Calu3 (cell line): Measurements from ENCODE around the gene TPCN2. TPM values are rescaled to one million over a fixed set of nuclear protein-coding genes. Genes with fewer than 3 reads are reported as not detected.
A peak's percentile ranks its signal among the peaks of the same experiment; 100 is the strongest.

ENCODE experiments used
- BruUV-seq: library from RNA; stranded (reverse); fragments of 400-500 nt; replicated peaks from 2 replicates; lab custom pipeline; 2021; lab: Mats Ljungman, UMichigan
- CTCF ChIA-PET: fragments of 300-600 bp; sonication (Branson Sonifier 250); formaldehyde crosslinking; loops from one replicate; lab custom pipeline; 2022; ENCODE audit warnings: antibody characterized with exemption; lab: Charles Lee
- DNase-seq: peaks from one replicate; pipeline ENCODE4 v3.0.0; 2022
- H3K27ac Mint-ChIP-seq: one replicate; pipeline ENCODE4 v1.8.0; 2022; ENCODE audit warnings: mixed read lengths; ENCODE audit not compliant: unreplicated experiment
- H3K27me3 Mint-ChIP-seq: one replicate; pipeline ENCODE4 v1.8.0; 2022; ENCODE audit warnings: mixed read lengths; ENCODE audit not compliant: unreplicated experiment
- H3K36me3 Mint-ChIP-seq: one replicate; pipeline ENCODE4 v1.8.0; 2022; ENCODE audit warnings: mild to moderate bottlenecking, moderate library complexity, mixed read lengths; ENCODE audit not compliant: insufficient read depth, unreplicated experiment
- H3K4me1 Mint-ChIP-seq: one replicate; pipeline ENCODE4 v1.8.0; 2022; ENCODE audit warnings: mild to moderate bottlenecking, low read depth, mixed read lengths; ENCODE audit not compliant: unreplicated experiment
- H3K4me3 Mint-ChIP-seq: one replicate; pipeline ENCODE4 v1.8.0; 2022; ENCODE audit warnings: mild to moderate bottlenecking, low read depth, moderate library complexity, mixed read lengths; ENCODE audit not compliant: unreplicated experiment
- H3K9me3 Mint-ChIP-seq: one replicate; pipeline ENCODE4 v1.8.0; 2022; ENCODE audit warnings: low read depth, mixed read lengths; ENCODE audit not compliant: unreplicated experiment
- intact Hi-C: fragments of 100-400 bp; cut with micrococcal nuclease; formaldehyde crosslinking; loops from one replicate; pipeline ENCODE4 v1.10.0; 2022; ENCODE audit not compliant: unreplicated experiment
- total RNA-seq: library from RNA; stranded (reverse); gene quantifications from 2 replicates; pipeline ENCODE4 v1.2.3, GENCODE V29; 2022
- TF ChIP-seq, protein P1 (sequence below): fragments of 200-600 bp; IDR thresholded peaks from one replicate; pipeline ENCODE4 v1.8.0; 2022; ENCODE audit warnings: antibody characterized with exemption; ENCODE audit not compliant: unreplicated experiment

TPCN2 gene
- total RNA-seq, 1 experiment from 2014 or later = 21.9 TPM

- peaks cover 24% of the 10 kb centered on the region for H3K4me1 Mint-ChIP-seq
- peaks cover 11% of the 10 kb centered on the region for H3K36me3 Mint-ChIP-seq
- no peak overlapping the region for H3K27ac Mint-ChIP-seq
- CTCF ChIA-PET = no interaction called here
- intact Hi-C loops = no loop called here
- peaks cover 9% of the 10 kb centered on the region for H3K27me3 Mint-ChIP-seq
- H3K4me3 Mint-ChIP-seq = no peak overlapping the region
- TF ChIP-seq, protein P1, sequence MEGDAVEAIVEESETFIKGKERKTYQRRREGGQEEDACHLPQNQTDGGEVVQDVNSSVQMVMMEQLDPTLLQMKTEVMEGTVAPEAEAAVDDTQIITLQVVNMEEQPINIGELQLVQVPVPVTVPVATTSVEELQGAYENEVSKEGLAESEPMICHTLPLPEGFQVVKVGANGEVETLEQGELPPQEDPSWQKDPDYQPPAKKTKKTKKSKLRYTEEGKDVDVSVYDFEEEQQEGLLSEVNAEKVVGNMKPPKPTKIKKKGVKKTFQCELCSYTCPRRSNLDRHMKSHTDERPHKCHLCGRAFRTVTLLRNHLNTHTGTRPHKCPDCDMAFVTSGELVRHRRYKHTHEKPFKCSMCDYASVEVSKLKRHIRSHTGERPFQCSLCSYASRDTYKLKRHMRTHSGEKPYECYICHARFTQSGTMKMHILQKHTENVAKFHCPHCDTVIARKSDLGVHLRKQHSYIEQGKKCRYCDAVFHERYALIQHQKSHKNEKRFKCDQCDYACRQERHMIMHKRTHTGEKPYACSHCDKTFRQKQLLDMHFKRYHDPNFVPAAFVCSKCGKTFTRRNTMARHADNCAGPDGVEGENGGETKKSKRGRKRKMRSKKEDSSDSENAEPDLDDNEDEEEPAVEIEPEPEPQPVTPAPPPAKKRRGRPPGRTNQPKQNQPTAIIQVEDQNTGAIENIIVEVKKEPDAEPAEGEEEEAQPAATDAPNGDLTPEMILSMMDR = no peak
- no peak for DNase-seq
- BruUV-seq = no TSS peak
- no peaks in the 10 kb centered on the region for H3K9me3 Mint-ChIP-seq
These were observed 67.9 kb downstream of the TPCN2 start for GRCh38 chr11:69116671-69117070.

- intact Hi-C loops = no loop called here
- Mint-ChIP-seq H3K36me3 (peaks cover 16% of the 10 kb centered on the region), H3K4me1 (peaks cover 37% of the 10 kb centered on the region), H3K4me3 (no peak overlapping the region), H3K9me3 (no peaks in the 10 kb centered on the region), H3K27me3 (no peaks in the 10 kb centered on the region), H3K27ac (no peak overlapping the region)
- TF ChIP-seq, protein P1 = no peak
- DNase-seq = no peak
- BruUV-seq = no TSS peak
- CTCF ChIA-PET = no interaction called here
These were observed 70.5 kb downstream of the TPCN2 start for GRCh38 chr11:69119190-69119589.

DNA sequence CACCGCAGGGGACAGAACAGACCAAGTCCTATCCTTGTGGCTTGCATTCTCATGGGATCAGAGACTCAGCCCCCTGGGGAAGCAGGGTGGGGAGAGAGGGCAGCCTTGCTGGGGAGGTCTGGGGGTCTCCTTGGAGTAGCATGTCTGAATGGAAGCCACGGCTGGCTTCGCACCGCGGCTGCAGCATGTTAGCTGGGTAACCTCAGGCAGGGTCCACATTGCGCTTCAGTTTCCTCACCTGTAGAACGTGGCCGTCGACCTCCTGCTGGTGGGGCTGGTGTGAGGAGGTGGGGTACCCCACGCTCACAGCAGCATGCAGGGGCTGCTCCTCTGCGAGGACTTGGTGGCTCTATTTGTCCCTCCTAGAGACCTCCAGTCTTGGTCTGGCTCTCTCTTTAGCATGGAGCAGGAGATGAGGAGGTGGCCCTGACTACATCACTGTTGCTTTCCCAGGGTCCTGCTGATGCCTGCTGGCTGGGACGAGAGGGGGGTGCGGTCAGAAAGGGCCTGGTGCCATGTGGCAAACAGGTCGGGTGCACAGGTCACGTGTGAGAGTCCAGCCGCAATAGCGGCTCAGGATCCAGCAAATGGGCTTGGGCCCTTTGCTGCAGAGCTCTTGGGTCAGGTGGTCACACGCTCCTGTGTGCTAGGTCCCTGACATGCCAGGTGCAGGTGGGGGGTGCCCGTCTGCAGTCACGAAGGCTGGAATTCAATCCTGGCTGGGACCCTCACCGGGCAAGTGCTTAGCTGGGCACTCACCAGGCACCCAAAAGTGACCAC lies 71.6 kb downstream of the TPCN2 start:
- DNase-seq = no peak
- TF ChIP-seq, protein P1 = no peak
- Mint-ChIP-seq H3K4me1 (peaks cover 29% of the 10 kb centered on the region), H3K36me3 (peaks cover 16% of the 10 kb centered on the region), H3K9me3 (no peaks in the 10 kb centered on the region), H3K4me3 (no peak overlapping the region), H3K27ac (no peak overlapping the region), H3K27me3 (no peaks in the 10 kb centered on the region)
- CTCF ChIA-PET = no interaction called here
- intact Hi-C loops = no loop called here
- no TSS peak for BruUV-seq

- DNase-seq = no peak
- H3K4me1 Mint-ChIP-seq = peaks cover 28% of the 10 kb centered on the region
- BruUV-seq = no TSS peak
- H3K4me3 Mint-ChIP-seq = no peak overlapping the region
- H3K27ac Mint-ChIP-seq = peak overlapping the region; percentile 43
- TF ChIP-seq, protein P1 = no peak
- intact Hi-C loops = no loop called here
- no peaks in the 10 kb centered on the region for H3K27me3 Mint-ChIP-seq
- CTCF ChIA-PET = no interaction called here
- no peaks in the 10 kb centered on the region for H3K9me3 Mint-ChIP-seq
- peaks cover 16% of the 10 kb centered on the region for H3K36me3 Mint-ChIP-seq
These were observed 72.3 kb downstream of the TPCN2 start for GRCh38 chr11:69121021-69121420.
